Fibroblast of the aortic adventitia (primary cell): Measurements from ENCODE around the gene EFCAB13. TPM values are rescaled to one million over a fixed set of nuclear protein-coding genes. Genes with fewer than 3 reads are reported as not detected.

Source experiments
- DNase-seq: peaks from one replicate; pipeline ENCODE4 v3.0.0-alpha.2; 2010; ENCODE audit warnings: low read depth
- H3K4me3 ChIP-seq: 2 replicates; pipeline ENCODE4 v1.5.1; 2011; ENCODE audit warnings: low read depth, mild to moderate bottlenecking, control low read depth, low read length, moderate library complexity
- total RNA-seq: library from RNA; depleted of rRNA; stranded (reverse); fragments of >200 nt; gene quantifications from 2 replicates; pipeline ENCODE4 v1.2.3, GENCODE V29; 2012; ENCODE audit warnings: low replicate concordance
- TF ChIP-seq, protein P1 (sequence below): IDR thresholded peaks from 2 replicates; pipeline ENCODE4 v1.5.1; 2011; ENCODE audit warnings: mild to moderate bottlenecking, low read length, control low read depth, inconsistent platforms; ENCODE audit not compliant: insufficient read depth

The EFCAB13 gene
- total RNA-seq, 1 donor: 5.6 TPM

DNA sequence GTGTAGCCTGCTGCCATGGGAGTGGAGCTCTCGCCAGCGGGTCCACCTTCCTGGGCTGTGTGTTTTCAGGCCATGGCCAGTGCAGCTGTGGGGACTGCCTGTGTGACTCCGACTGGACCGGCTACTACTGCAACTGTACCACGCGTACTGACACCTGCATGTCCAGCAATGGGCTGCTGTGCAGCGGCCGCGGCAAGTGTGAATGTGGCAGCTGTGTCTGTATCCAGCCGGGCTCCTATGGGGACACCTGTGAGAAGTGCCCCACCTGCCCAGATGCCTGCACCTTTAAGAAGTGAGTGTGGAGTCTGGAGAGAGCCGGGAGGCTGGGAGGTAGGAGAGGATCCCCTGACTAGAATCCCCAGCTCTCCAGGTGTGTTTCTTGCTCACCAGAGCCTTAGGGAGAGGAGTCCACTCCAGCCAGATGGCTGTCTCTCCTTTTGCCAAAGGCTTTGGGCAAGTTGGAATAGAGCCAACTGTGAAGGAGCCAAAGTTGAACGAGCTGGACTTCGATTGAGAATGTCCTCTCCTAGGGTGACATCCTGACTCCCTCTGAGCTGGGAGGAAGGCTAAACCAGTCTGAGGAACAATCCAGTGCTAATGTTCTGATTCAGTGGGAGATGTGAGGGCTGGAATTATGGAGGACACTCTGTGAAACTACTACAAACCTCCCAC, 24.4 kb upstream of the EFCAB13 start:
- TF ChIP-seq, protein P1, sequence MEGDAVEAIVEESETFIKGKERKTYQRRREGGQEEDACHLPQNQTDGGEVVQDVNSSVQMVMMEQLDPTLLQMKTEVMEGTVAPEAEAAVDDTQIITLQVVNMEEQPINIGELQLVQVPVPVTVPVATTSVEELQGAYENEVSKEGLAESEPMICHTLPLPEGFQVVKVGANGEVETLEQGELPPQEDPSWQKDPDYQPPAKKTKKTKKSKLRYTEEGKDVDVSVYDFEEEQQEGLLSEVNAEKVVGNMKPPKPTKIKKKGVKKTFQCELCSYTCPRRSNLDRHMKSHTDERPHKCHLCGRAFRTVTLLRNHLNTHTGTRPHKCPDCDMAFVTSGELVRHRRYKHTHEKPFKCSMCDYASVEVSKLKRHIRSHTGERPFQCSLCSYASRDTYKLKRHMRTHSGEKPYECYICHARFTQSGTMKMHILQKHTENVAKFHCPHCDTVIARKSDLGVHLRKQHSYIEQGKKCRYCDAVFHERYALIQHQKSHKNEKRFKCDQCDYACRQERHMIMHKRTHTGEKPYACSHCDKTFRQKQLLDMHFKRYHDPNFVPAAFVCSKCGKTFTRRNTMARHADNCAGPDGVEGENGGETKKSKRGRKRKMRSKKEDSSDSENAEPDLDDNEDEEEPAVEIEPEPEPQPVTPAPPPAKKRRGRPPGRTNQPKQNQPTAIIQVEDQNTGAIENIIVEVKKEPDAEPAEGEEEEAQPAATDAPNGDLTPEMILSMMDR: no peak
- DNase-seq: no peak

DNA sequence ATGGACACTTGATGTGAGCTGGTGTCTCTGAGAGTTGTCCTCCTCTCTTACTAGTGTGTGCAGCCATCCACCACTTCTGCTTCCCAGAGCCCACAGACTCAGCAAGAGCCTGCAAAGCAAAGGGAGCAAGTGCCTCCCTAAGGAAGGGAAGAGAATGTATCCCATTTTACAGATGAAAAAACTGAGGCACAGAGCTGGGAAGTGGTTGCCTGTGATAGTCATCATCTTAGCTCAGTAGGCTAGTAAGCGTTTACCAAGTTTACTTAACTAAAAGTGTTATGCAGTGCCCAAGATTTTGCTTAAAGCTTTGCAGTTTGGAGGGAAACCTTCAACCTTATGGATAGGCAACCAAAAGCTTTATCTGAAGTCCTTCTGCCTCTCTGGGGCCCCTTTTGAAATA, 23.0 kb upstream of the EFCAB13 start:
- TF ChIP-seq, protein P1: no peak
- no peak overlapping the region for H3K4me3 ChIP-seq
- no peak for DNase-seq

More for the DNA sequence above, 24.4 kb upstream of the EFCAB13 start:
- no peak overlapping the region for H3K4me3 ChIP-seq

DNA sequence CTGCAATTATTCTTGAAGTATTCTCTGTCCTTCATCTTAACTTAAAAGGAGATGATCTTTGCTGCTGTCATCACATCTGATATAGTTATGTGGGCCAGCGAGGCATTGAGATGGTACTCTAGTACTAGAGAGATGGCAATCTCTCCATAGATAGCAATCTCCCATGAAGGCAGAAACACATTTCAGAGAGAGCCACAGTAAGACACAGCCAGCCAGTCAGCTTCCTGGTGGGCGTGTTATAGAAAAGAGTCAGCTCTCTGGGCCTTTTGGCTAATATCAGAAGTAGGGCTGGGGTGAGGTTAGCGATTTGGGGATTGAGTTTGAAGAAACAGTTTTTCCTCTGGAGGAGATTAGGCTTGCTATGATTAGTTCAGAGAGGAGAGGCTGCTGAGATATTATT, 22.6 kb upstream of the EFCAB13 start:
- DNase-seq: no peak
- no peak overlapping the region for H3K4me3 ChIP-seq
- TF ChIP-seq, protein P1: no peak

DNA sequence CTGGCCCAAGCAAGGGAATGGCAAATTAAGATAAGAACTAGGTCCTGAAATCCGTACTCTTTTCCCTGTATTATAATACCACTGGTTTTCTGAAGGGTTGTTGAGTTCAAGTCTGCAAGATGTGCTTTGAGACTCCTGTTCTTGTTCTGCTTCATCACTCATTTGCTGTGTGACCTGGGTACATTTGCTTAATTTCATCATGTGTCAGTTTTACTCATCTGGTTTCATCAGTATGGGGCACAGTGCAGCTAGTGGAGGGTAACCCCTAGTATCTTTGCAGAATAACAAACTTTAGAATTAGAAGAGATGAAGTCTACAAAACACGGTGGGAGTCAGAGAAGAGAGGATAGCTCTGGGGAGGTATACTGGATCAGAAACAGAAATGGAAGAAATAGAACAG, 21.9 kb upstream of the EFCAB13 start:
- TF ChIP-seq, protein P1: no peak
- no peak for DNase-seq
- no peak overlapping the region for H3K4me3 ChIP-seq

DNA sequence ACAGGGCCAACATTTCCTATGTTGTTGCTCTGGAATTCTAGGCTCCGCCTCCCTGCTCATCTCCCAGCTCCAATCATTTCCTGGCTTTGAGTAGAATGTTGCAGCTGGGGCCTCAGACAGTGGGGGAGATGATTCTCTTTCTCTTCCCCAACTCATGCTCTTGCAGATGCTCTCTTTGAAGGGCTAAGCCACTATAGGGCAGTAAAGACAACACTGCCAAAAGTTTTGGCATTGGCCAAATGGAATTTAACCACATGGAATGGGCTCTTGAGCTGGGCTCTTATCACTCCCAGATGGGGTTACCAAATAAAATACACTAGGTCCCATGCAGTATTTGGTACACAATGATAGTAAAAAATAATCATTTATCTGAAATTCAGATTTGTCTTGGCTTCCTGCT, 19.6 kb upstream of the EFCAB13 start:
- peak; percentile 69 for DNase-seq
- no peak overlapping the region for H3K4me3 ChIP-seq
- TF ChIP-seq, protein P1: no peak

DNA sequence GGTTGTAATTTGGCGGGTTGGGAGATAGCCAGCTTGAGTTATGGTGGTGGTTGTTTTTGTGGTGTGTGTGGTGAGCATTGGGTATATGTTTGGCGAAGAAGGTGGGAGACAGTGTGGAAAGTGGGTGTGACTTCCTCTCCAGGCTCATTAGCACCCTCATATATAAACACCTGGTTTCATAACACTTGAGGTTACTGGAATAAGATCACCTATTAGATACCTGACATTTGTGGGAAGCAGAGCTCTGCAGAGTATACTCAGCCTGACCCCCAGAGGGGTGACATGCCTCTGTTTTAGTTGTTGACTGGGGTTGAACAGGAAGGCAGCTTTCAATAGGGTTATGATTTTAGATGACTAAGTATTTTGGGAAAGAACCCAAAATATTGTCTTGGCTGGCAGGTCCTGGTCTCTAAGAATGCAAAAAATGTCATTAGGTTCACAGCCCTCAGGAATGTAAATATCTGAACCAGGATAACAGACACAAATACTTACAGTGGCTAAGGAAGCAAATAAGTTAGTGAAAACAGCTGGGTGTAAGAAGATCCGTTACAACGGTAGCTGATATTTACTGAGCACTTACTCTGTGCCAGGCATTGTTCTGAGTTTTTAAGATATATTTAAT, 18.3 kb upstream of the EFCAB13 start:
- DNase-seq: peak; percentile 95
- TF ChIP-seq, protein P1: no peak
- no peak overlapping the region for H3K4me3 ChIP-seq
